ENCODE measurements around the gene PLAC1.

- TF ChIP-seq CTCF (IDR thresholded peaks at IDR 0.05) (no peak), POLR2A (IDR thresholded peaks at IDR 0.05) (no peak)
These were observed 25.2 kb upstream of the PLAC1 start for GRCh38 chrX:134683351-134684005.
